ENCODE measurements around the gene UCP3. TPM values are rescaled to one million over a fixed set of nuclear protein-coding genes. Genes with fewer than 3 reads are reported as not detected.
A peak's percentile ranks its signal among the peaks of the same experiment; 100 is the strongest.

The UCP3 gene
- total and polyA plus RNA-seq, 12 donors, result 0.61 to 12.6 (median 1.6) TPM

- Histone ChIP-seq H3K27ac (peak overlapping the region in 1 of 10 donors; percentile 71), H3K36me3 (peaks cover 0 to 54% (median 3%) of the 10 kb centered on the region in 9 donors)
These were observed 3.0 kb downstream of the UCP3 start for GRCh38 chr11:74005721-74006517.

DNA sequence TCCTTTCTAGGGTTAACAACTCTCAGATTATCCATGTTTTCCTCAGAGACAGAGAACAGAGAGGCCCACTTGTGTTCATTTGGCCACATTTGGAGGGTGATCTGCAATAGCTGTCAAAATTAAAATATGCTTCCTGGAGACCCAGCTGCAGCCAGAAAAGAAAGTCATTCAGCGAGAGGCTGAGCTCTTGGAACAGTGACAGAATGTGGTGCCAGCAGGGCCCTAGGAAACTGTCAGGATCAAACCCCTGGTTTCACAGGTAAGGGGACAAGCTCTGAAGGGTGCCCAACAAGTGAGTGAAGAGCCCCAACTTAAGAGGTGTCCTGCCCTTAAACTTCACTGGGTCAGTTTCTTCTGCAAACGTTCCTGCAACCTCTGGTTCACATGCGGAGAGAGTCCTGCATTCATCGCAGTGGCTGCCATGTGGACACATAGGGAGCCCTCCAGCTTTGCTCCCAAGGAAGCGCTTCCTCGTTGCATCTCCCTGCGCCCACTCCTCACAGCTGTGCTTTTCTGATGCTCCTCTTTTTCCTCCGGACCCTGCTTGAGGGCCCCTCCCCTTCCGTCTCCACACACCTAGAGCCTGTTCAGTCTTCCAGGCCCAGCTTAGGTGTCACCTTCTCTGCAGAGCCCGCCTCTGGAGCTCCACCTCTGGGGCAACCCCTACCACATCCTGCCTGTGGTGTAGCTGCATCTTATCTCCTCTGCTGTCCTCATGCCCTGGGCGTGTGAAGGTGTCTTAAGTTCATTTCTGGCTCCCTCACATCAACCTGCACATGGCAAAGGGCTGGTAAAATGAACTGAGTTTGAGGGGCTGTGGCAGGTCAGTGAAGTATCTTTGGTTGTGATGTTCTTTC lies 3.9 kb downstream of the UCP3 start:
- no peak for DNase-seq
- WGBS, 2 donors, result 77 to 79% methylated on average over 11 of the region's 11 CpGs
- TF ChIP-seq, protein P1, sequence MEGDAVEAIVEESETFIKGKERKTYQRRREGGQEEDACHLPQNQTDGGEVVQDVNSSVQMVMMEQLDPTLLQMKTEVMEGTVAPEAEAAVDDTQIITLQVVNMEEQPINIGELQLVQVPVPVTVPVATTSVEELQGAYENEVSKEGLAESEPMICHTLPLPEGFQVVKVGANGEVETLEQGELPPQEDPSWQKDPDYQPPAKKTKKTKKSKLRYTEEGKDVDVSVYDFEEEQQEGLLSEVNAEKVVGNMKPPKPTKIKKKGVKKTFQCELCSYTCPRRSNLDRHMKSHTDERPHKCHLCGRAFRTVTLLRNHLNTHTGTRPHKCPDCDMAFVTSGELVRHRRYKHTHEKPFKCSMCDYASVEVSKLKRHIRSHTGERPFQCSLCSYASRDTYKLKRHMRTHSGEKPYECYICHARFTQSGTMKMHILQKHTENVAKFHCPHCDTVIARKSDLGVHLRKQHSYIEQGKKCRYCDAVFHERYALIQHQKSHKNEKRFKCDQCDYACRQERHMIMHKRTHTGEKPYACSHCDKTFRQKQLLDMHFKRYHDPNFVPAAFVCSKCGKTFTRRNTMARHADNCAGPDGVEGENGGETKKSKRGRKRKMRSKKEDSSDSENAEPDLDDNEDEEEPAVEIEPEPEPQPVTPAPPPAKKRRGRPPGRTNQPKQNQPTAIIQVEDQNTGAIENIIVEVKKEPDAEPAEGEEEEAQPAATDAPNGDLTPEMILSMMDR (IDR thresholded peaks at IDR 0.05), result no peak
- H3K27ac ChIP-seq, result peak overlapping the region in 1 of 10 donors; percentile 71
- ATAC-seq, result peak in 1 of 8 donors; percentile 48
- peaks cover 0 to 60% (median 4%) of the 10 kb centered on the region in 9 donors for H3K36me3 ChIP-seq
- H3K9me3 ChIP-seq, result no peaks in the 10 kb centered on the region
- peaks cover 0 to 40% (median 13%) of the 10 kb centered on the region in 9 donors for H3K4me1 ChIP-seq
- H3K27me3 ChIP-seq, result no peaks in the 10 kb centered on the region
- intact Hi-C loops (cut with DNase I), result no loop called here
- no peak overlapping the region for H3K4me3 ChIP-seq

More at GRCh38 chr11:74005721-74006517, 3.0 kb downstream of the UCP3 start:
- H3K9me3 ChIP-seq, result no peaks in the 10 kb centered on the region
- WGBS, 2 donors, result 96 to 97% methylated on average over 29 of the region's 29 CpGs
- ATAC-seq (no peak), DNase-seq (no peak)
- no peak overlapping the region for H3K4me3 ChIP-seq
- TF ChIP-seq, protein P1 (IDR thresholded peaks at IDR 0.05), result no peak
- peaks cover 0 to 49% (median 18%) of the 10 kb centered on the region in 9 donors for H3K4me1 ChIP-seq
- intact Hi-C loops (cut with DNase I), result no loop called here
- H3K27me3 ChIP-seq, result no peaks in the 10 kb centered on the region

DNA sequence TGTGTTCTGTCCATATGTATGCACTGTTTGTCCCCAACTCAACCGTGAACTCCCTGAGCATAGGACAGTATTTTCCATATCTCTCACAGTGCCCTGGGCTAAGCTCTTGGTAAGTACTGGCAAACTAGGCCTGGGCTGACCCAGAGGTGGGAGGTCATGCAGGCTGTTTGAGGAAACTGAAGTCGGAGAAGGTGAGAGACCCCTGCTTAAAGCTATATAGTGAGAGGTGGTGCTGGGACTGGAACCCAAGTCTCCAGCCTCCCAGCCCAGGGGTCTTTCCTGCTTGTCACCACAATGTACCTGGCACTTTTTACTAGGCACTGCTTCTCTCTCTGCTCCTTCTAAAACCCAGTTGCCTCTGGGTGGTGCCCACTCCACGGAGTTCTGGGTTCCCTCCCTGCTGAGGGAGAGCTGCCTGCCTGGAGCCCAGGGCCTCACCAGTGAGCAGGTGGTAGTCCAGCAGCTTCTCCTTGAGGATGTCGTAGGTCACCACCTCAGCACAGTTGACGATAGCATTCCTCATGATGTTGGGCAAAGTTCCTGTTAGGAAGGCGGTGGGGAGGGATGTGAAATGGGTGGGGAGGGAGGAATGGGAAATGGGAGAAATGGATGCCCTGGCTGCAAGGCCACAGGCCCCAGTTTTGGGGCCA lies 4.7 kb downstream of the UCP3 start:
- H3K4me1 ChIP-seq, result peaks cover 0 to 31% (median 8%) of the 10 kb centered on the region in 9 donors
- DNase-seq (no peak), ATAC-seq (no peak)
- H3K27ac ChIP-seq, result peak overlapping the region in 1 of 10 donors; percentile 48
- H3K27me3 ChIP-seq, result no peaks in the 10 kb centered on the region
- H3K36me3 ChIP-seq, result peaks cover 0 to 60% (median 4%) of the 10 kb centered on the region in 9 donors
- intact Hi-C loops (cut with DNase I), result no loop called here
- TF ChIP-seq, protein P1 (IDR thresholded peaks at IDR 0.05), result no peak
- H3K4me3 ChIP-seq, result no peak overlapping the region
- WGBS, 2 donors, result 85 to 88% methylated on average over 6 of the region's 6 CpGs
- no peaks in the 10 kb centered on the region for H3K9me3 ChIP-seq

DNA sequence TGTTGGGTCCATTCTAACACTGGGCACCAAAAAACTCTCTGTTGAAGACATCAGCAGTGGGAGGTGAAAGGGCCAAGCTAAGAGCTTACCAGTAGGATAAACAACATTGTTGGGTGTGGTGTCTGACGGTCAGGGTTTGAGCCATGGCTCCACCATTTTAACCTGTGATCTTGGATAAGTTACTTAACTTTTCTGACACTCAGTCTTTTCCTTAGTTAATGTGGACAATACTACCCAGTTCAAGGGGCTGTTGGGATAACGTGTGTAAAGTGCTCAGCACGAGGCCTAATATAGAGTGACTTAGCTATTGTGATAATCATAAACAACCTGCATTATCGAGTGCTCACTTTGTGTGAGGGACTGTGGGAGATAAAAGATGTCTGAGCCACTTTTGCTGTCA lies 6.1 kb downstream of the UCP3 start:
- H3K4me3 ChIP-seq, result no peak overlapping the region
- no peak overlapping the region for H3K27ac ChIP-seq
- peaks cover 0 to 60% (median 4%) of the 10 kb centered on the region in 9 donors for H3K36me3 ChIP-seq
- H3K4me1 ChIP-seq, result peaks cover 0 to 20% (median 0%) of the 10 kb centered on the region in 9 donors
- DNase-seq (no peak), ATAC-seq (no peak)
- TF ChIP-seq, protein P1 (IDR thresholded peaks at IDR 0.05), result no peak
- intact Hi-C loops (cut with DNase I), result no loop called here
- H3K27me3 ChIP-seq, result no peaks in the 10 kb centered on the region
- no peaks in the 10 kb centered on the region for H3K9me3 ChIP-seq
- WGBS, 2 donors, result 94 to 95% methylated on average over 4 of the region's 4 CpGs

Measured in heart right ventricle (tissue), 16 donors.